ENCODE measurements around the gene SIX4. TPM values are rescaled to one million over a fixed set of nuclear protein-coding genes. Genes with fewer than 3 reads are reported as not detected.
A peak's percentile ranks its signal among the peaks of the same experiment; 100 is the strongest.

The SIX4 gene
- total RNA-seq (9.2 and 18.3 TPM in 2 replicates), polyA plus RNA-seq (9.1 and 9.8 TPM in 2 replicates), polyA minus RNA-seq (ENCODE audit: low replicate concordance) (9.4 and 10.9 TPM in 2 replicates)
- polyA plus RNA-seq (2012): 7.4 and 8.3 TPM in 2 replicates

DNA sequence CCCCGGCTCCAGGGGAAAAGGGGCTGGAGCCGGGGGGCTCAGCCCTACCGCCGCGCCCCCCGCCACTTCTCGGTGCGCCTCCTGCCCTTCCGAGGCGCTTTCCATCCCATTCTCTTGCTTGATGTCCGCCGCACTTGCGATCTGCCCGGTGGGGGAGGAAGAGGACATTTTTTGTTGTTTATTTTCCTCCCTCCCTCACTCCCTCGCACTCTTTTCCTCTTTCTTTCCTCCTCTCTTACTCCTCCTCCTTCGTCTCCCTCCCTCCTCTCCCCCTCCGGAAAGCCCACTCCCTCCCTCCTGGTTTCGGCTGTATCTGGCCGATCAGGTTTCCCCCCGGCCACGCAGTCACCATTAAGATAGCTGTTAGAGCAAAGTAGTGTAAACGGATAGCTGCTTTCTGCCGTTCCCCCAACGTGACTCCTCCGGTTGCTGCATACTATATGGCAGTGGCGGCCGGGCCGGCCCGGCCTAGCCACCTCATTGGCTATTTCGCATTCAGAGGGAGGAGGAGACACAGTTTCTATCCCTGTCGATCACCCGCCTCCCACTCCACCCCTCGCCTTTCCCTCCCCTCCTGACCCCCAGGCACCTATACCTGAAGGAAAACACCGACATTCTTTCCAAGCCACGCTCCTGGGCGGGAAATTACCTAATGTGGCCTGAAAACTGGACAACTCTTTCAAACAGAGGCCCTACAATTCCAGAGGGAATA, at the start of gene SIX4:
TSS of gene SIX4 (minus strand) at position 445 of the 712 bp plus-strand sequence. CDS start at position 168, 277 bp downstream.
- no peaks in the 10 kb centered on the region for H3K9me3 ChIP-seq (ENCODE audit: control insufficient read depth, insufficient read depth, low read depth, low read length)
- H3K79me2 ChIP-seq (ENCODE audit: control insufficient read depth, insufficient read depth, low read length): peaks cover 29% of the 10 kb centered on the region
- H2AFZ ChIP-seq (ENCODE audit: low read length): peak within 1 kb of the TSS; percentile 95
- peak within 1 kb of the TSS; percentile 76 for H3K4me2 ChIP-seq (ENCODE audit: extremely low read depth, insufficient read depth, low read length)
- DNase-seq (ENCODE audit: low read depth in 2 of 2): peak; percentile 86 to 89
- TF ChIP-seq EZH2 (IDR thresholded peaks at IDR 0.05; ENCODE audit: low read length, missing control alignments): no peak
- TF ChIP-seq, protein P1, sequence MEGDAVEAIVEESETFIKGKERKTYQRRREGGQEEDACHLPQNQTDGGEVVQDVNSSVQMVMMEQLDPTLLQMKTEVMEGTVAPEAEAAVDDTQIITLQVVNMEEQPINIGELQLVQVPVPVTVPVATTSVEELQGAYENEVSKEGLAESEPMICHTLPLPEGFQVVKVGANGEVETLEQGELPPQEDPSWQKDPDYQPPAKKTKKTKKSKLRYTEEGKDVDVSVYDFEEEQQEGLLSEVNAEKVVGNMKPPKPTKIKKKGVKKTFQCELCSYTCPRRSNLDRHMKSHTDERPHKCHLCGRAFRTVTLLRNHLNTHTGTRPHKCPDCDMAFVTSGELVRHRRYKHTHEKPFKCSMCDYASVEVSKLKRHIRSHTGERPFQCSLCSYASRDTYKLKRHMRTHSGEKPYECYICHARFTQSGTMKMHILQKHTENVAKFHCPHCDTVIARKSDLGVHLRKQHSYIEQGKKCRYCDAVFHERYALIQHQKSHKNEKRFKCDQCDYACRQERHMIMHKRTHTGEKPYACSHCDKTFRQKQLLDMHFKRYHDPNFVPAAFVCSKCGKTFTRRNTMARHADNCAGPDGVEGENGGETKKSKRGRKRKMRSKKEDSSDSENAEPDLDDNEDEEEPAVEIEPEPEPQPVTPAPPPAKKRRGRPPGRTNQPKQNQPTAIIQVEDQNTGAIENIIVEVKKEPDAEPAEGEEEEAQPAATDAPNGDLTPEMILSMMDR (conservative IDR thresholded peaks at IDR 0.05 in 1 of 2, IDR thresholded peaks at IDR 0.05 in 1 of 2; ENCODE audit: low read depth in 1 of 2, low read length in 2 of 2): no peak
- peak within 1 kb of the TSS; percentile 67 to 92 (median 80) for H3K4me3 ChIP-seq (replicated peaks in 1 of 4; ENCODE audit: control extremely low read depth in 1 of 4, insufficient read depth in 1 of 4, low read depth in 3 of 4, low read length in 4 of 4)
- peak within 1 kb of the TSS; percentile 75 for H3K27ac ChIP-seq (ENCODE audit: insufficient read depth, low read length)
- no peaks in the 10 kb centered on the region for H4K20me1 ChIP-seq (ENCODE audit: control insufficient read depth, extremely low read depth, insufficient read depth, low read length)
- no peaks in the 10 kb centered on the region for H3K4me1 ChIP-seq (ENCODE audit: control insufficient read depth, extremely low read depth, insufficient read depth, low read length)
- H3K27me3 ChIP-seq (ENCODE audit: control insufficient read depth, insufficient read depth, low read length): no peaks in the 10 kb centered on the region
- no peaks in the 10 kb centered on the region for H3K36me3 ChIP-seq (ENCODE audit: control insufficient read depth, insufficient read depth, low read length)
- peak within 1 kb of the TSS; percentile 69 for H3K9ac ChIP-seq (ENCODE audit: insufficient read depth, low read length)

DNA sequence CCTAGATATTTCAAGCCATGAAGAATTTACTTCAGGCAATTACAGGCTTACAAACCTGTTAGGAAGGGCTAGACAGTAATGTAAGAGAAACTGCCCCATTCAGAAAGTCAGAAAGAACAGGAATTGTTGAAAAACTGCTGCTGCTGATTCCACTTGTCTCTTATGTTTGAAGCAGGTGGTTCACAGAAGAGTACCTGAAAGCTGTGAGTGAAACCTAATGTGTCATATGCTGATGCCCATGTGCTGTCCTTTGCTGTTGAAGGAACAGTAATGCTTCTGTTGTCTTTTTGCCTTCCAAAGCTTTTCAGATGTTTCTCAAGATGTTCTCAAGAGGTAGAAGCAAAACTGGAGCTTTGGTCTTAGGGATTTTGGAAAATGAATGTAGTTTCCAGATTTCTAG, 49.4 kb upstream of the SIX4 start:
- TF ChIP-seq, protein P1 (conservative IDR thresholded peaks at IDR 0.05 in 1 of 2, IDR thresholded peaks at IDR 0.05 in 1 of 2; ENCODE audit: low read depth in 1 of 2, low read length in 2 of 2): no peak
- no peaks in the 10 kb centered on the region for H3K36me3 ChIP-seq (ENCODE audit: control insufficient read depth, insufficient read depth, low read length)
- no peak for DNase-seq (ENCODE audit: low read depth in 2 of 2)
- H3K27me3 ChIP-seq (ENCODE audit: control insufficient read depth, insufficient read depth, low read length): no peaks in the 10 kb centered on the region
- H3K9me3 ChIP-seq (ENCODE audit: control insufficient read depth, insufficient read depth, low read depth, low read length): no peaks in the 10 kb centered on the region
- H3K27ac ChIP-seq (ENCODE audit: insufficient read depth, low read length): no peak overlapping the region
- H3K4me2 ChIP-seq (ENCODE audit: extremely low read depth, insufficient read depth, low read length): no peak overlapping the region
- no peaks in the 10 kb centered on the region for H4K20me1 ChIP-seq (ENCODE audit: control insufficient read depth, extremely low read depth, insufficient read depth, low read length)
- no peak overlapping the region for H3K9ac ChIP-seq (ENCODE audit: insufficient read depth, low read length)
- peaks cover 9% of the 10 kb centered on the region for H3K4me1 ChIP-seq (ENCODE audit: control insufficient read depth, extremely low read depth, insufficient read depth, low read length)
- H3K79me2 ChIP-seq (ENCODE audit: control insufficient read depth, insufficient read depth, low read length): peaks cover 22% of the 10 kb centered on the region
- H3K4me3 ChIP-seq (replicated peaks in 1 of 4; ENCODE audit: control extremely low read depth in 1 of 4, insufficient read depth in 1 of 4, low read depth in 3 of 4, low read length in 4 of 4): no peak overlapping the region
- H2AFZ ChIP-seq (ENCODE audit: low read length): no peak overlapping the region

GRCh38 chr14:60771117-60771516, 47.0 kb upstream of the SIX4 start:
- Histone ChIP-seq H4K20me1 (ENCODE audit: control insufficient read depth, extremely low read depth, insufficient read depth, low read length) (no peaks in the 10 kb centered on the region), H3K4me2 (ENCODE audit: extremely low read depth, insufficient read depth, low read length) (no peak overlapping the region), H3K27ac (ENCODE audit: insufficient read depth, low read length) (no peak overlapping the region), H3K4me1 (ENCODE audit: control insufficient read depth, extremely low read depth, insufficient read depth, low read length) (peaks cover 5% of the 10 kb centered on the region), H3K9ac (ENCODE audit: insufficient read depth, low read length) (no peak overlapping the region), H3K4me3 (replicated peaks in 1 of 4; ENCODE audit: control extremely low read depth in 1 of 4, insufficient read depth in 1 of 4, low read depth in 3 of 4, low read length in 4 of 4) (no peak overlapping the region), H3K9me3 (ENCODE audit: control insufficient read depth, insufficient read depth, low read depth, low read length) (no peaks in the 10 kb centered on the region), H2AFZ (ENCODE audit: low read length) (no peak overlapping the region), H3K36me3 (ENCODE audit: control insufficient read depth, insufficient read depth, low read length) (no peaks in the 10 kb centered on the region), H3K79me2 (ENCODE audit: control insufficient read depth, insufficient read depth, low read length) (peaks cover 14% of the 10 kb centered on the region), H3K27me3 (ENCODE audit: control insufficient read depth, insufficient read depth, low read length) (no peaks in the 10 kb centered on the region)
- TF ChIP-seq EZH2 (IDR thresholded peaks at IDR 0.05; ENCODE audit: low read length, missing control alignments): no peak
- TF ChIP-seq, protein P1 (conservative IDR thresholded peaks at IDR 0.05 in 1 of 2, IDR thresholded peaks at IDR 0.05 in 1 of 2; ENCODE audit: low read depth in 1 of 2, low read length in 2 of 2): no peak
- no peak for DNase-seq (ENCODE audit: low read depth in 2 of 2)
